NCI-H460 (cell line): ENCODE results near the gene KCNC3. TPM values are rescaled to one million over a fixed set of nuclear protein-coding genes. Genes with fewer than 3 reads are reported as not detected.
"Not testable (repeated sequence)": the region's sequence is repeated elsewhere in the genome, so short reads cannot be mapped to it uniquely, and the experiment has no call there.

Experiments used
- DNase-seq: peaks from one replicate; pipeline ENCODE4 v3.0.0-alpha.2; 2016; ENCODE audit warnings: low read depth; ENCODE audit errors: extremely low read depth
- total RNA-seq: library from RNA; depleted of rRNA; stranded (reverse); fragments of >200 nt; shearing (Covaris generic); gene quantifications from 2 replicates; pipeline ENCODE4 v1.2.3, GENCODE V29; 2014

Gene KCNC3
- total RNA-seq, 1 experiment from 2014 or later = 0.27 TPM

GRCh38 chr19:50356691-50357177 lies 27.6 kb upstream of the KCNC3 start:
- DNase-seq = no peak

GRCh38 chr19:50353487-50353880 lies 24.3 kb upstream of the KCNC3 start:
- DNase-seq = not testable (repeated sequence)

- DNase-seq = no peak
Measured at GRCh38 chr19:50352242-50352641, 23.1 kb upstream of the KCNC3 start.

- DNase-seq = no peak
Measured at GRCh38 chr19:50349277-50350057, 20.3 kb upstream of the KCNC3 start.

- not testable (repeated sequence) for DNase-seq
Measured at GRCh38 chr19:50347089-50347581, 18.0 kb upstream of the KCNC3 start.

- DNase-seq = no peak
Measured at GRCh38 chr19:50344661-50345318, 15.6 kb upstream of the KCNC3 start.

GRCh38 chr19:50341091-50341564 lies 12.0 kb upstream of the KCNC3 start:
- no peak for DNase-seq

GRCh38 chr19:50340331-50340730 lies 11.2 kb upstream of the KCNC3 start:
- DNase-seq = no peak

- not testable (repeated sequence) for DNase-seq
Measured at GRCh38 chr19:50337031-50337430, 7.9 kb upstream of the KCNC3 start.

GRCh38 chr19:50334741-50335421 lies 5.7 kb upstream of the KCNC3 start:
- no peak for DNase-seq

- no peak for DNase-seq
Measured at GRCh38 chr19:50333737-50334617, 4.8 kb upstream of the KCNC3 start.

GRCh38 chr19:50333235-50333736 lies 4.1 kb upstream of the KCNC3 start:
- peak; percentile 81 for DNase-seq

GRCh38 chr19:50332244-50333038 lies 3.3 kb upstream of the KCNC3 start:
- no peak for DNase-seq

- no peak for DNase-seq
Measured at GRCh38 chr19:50331994-50332243, 2.7 kb upstream of the KCNC3 start.

- no peak for DNase-seq
Measured at GRCh38 chr19:50331221-50331993, 2.2 kb upstream of the KCNC3 start.

GRCh38 chr19:50330365-50331078 lies 1.3 kb upstream of the KCNC3 start:
- DNase-seq = peak; percentile 57

- not testable (repeated sequence) for DNase-seq
Measured at GRCh38 chr19:50329926-50330294, 733 bp upstream of the KCNC3 start.

GRCh38 chr19:50328873-50329145 lies 368 bp downstream of the KCNC3 start:
- DNase-seq = no peak
